GM23338 (cell line): ENCODE data around the gene GFER. TPM values are rescaled to one million over a fixed set of nuclear protein-coding genes. Genes with fewer than 3 reads are reported as not detected.

Source experiments
- ATAC-seq: fragments of 200-7000 bp; cut with Tn5 transposase; 3 replicates; pipeline ENCODE4 v1.9.1; 2020
- DNase-seq: peaks from one replicate; pipeline ENCODE4 v3.0.0-alpha.2; 2015; ENCODE audit warnings: low spot score
- H2AFZ ChIP-seq: fragments of 200-600 bp; sonication (generic); 2 replicates; pipeline ENCODE4 v1.8.0; 2016; ENCODE audit warnings: antibody characterized with exemption, mild to moderate bottlenecking, moderate library complexity
- H3F3A ChIP-seq: fragments of 200-600 bp; sonication (generic); replicated peaks from 2 replicates; pipeline ENCODE4 v1.8.0; 2017; ENCODE audit warnings: antibody characterized with exemption, mixed run types, low read depth
- H3K27ac ChIP-seq: fragments of 200-600 bp; sonication (generic); 2 replicates; pipeline ENCODE4 v1.6.1; 2016; ENCODE audit warnings: low read depth
- H3K27me3 ChIP-seq: fragments of 200-600 bp; sonication (generic); 2 replicates; pipeline ENCODE4 v1.8.0; 2016; ENCODE audit warnings: mild to moderate bottlenecking, mixed run types, moderate library complexity; ENCODE audit not compliant: insufficient read depth
- H3K36me3 ChIP-seq: fragments of 200-600 bp; sonication (generic); 2 replicates; pipeline ENCODE4 v1.8.0; 2016; ENCODE audit warnings: mild to moderate bottlenecking; ENCODE audit not compliant: insufficient read depth
- H3K4me1 ChIP-seq: fragments of 200-600 bp; sonication (generic); 2 replicates; pipeline ENCODE4 v1.8.0; 2016; ENCODE audit warnings: mild to moderate bottlenecking, moderate library complexity; ENCODE audit not compliant: insufficient read depth
- H3K4me2 ChIP-seq: fragments of 200-600 bp; sonication (generic); 2 replicates; pipeline ENCODE4 v1.7.1; 2017; ENCODE audit warnings: mixed run types
- H3K4me3 ChIP-seq: fragments of 200-600 bp; sonication (generic); 2 replicates; pipeline ENCODE4 v1.6.1; 2016; ENCODE audit warnings: mixed run types
- H3K79me2 ChIP-seq: fragments of 200-600 bp; sonication (generic); replicated peaks from 2 replicates; pipeline ENCODE4 v1.8.0; 2017; ENCODE audit warnings: mild to moderate bottlenecking; ENCODE audit not compliant: insufficient read depth
- H3K9me2 ChIP-seq: fragments of 200-600 bp; sonication (generic); 2 replicates; pipeline ENCODE4 v1.8.0; 2017; ENCODE audit not compliant: insufficient read depth
- H4K20me1 ChIP-seq: fragments of 200-600 bp; sonication (generic); replicated peaks from 2 replicates; pipeline ENCODE4 v1.8.0; 2017; ENCODE audit warnings: mild to moderate bottlenecking; ENCODE audit not compliant: insufficient read depth
- H3K27ac Mint-ChIP-seq: 2 replicates; pipeline ENCODE4 v1.8.0; 2020; ENCODE audit warnings: inconsistent platforms, mild to moderate bottlenecking, moderate library complexity, mixed read lengths
- H3K27me3 Mint-ChIP-seq: 3 replicates; pipeline ENCODE4 v1.8.0; 2022; ENCODE audit warnings: low read depth, mild to moderate bottlenecking, moderate library complexity, mixed read lengths, inconsistent platforms; ENCODE audit not compliant: insufficient read depth, poor library complexity
- H3K36me3 Mint-ChIP-seq: 3 replicates; pipeline ENCODE4 v1.8.0; 2021; ENCODE audit warnings: low read depth, mild to moderate bottlenecking, inconsistent platforms, moderate library complexity, mixed read lengths
- H3K4me1 Mint-ChIP-seq: 3 replicates; pipeline ENCODE4 v1.8.0; 2020; ENCODE audit warnings: mild to moderate bottlenecking, inconsistent platforms, mixed read lengths
- H3K4me3 Mint-ChIP-seq: 3 replicates; pipeline ENCODE4 v1.8.0; 2021; ENCODE audit warnings: moderate library complexity, mild to moderate bottlenecking, inconsistent platforms, mixed read lengths
- H3K9me3 Mint-ChIP-seq: 3 replicates; pipeline ENCODE4 v1.8.0; 2020; ENCODE audit warnings: moderate library complexity, mild to moderate bottlenecking, inconsistent platforms, mixed read lengths
- CREB1 ChIP-seq: fragments of 250-450 bp; sonication (Bioruptor Pico); IDR thresholded peaks from 2 replicates; pipeline ENCODE4 v1.5.0; 2020; ENCODE audit warnings: low read depth, mild to moderate bottlenecking, moderate library complexity
- CTCF ChIP-seq, 2 experiments: fragments of 200-600 bp in 1 of 2; sonication (generic) in 1 of 2; conservative IDR thresholded peaks; 2 replicates each; pipeline versions ENCODE4 v1.5.1 to v1.6.1; 2016 to 2017; ENCODE audit warnings: antibody characterized with exemption in 2 of 2, low read depth in 2 of 2, mild to moderate bottlenecking in 2 of 2, moderate library complexity in 1 of 2
- EZH2phosphoT487 ChIP-seq: fragments of 200-600 bp; sonication (generic); IDR thresholded peaks from one replicate; pipeline ENCODE4 v1.8.1; 2018; ENCODE audit warnings: antibody characterized with exemption; ENCODE audit not compliant: unreplicated experiment
- JUNB ChIP-seq: IDR thresholded peaks from one replicate; pipeline ENCODE4 v1.6.1; 2016; ENCODE audit warnings: antibody characterized with exemption; ENCODE audit not compliant: unreplicated experiment
- NANOG ChIP-seq: IDR thresholded peaks from 2 replicates; pipeline ENCODE4 v1.6.1; 2016; ENCODE audit warnings: antibody characterized with exemption, borderline replicate concordance
- POLR2AphosphoS5 ChIP-seq: IDR thresholded peaks from 2 replicates; pipeline ENCODE4 v1.6.1; 2016; ENCODE audit warnings: antibody characterized with exemption, low read depth
- REST ChIP-seq: IDR thresholded peaks from one replicate; pipeline ENCODE4 v1.6.1; 2018; ENCODE audit warnings: antibody characterized with exemption; ENCODE audit not compliant: unreplicated experiment
- STAT1 ChIP-seq: IDR thresholded peaks from one replicate; pipeline ENCODE4 v1.6.1; 2016; ENCODE audit warnings: antibody characterized with exemption; ENCODE audit not compliant: unreplicated experiment
- ZNF114 ChIP-seq: fragments of 250-450 bp; sonication (Bioruptor Pico); IDR thresholded peaks from 2 replicates; pipeline ENCODE4 v1.5.0; 2020; ENCODE audit warnings: mild to moderate bottlenecking, moderate library complexity
- ZNF331 ChIP-seq: fragments of 250-450 bp; sonication (Bioruptor Pico); IDR thresholded peaks from 2 replicates; pipeline ENCODE4 v1.5.0; 2020; ENCODE audit warnings: low read depth, mild to moderate bottlenecking, moderate library complexity
- ZNF462 ChIP-seq: fragments of 250-450 bp; sonication (Bioruptor Pico); IDR thresholded peaks from 2 replicates; pipeline ENCODE4 v1.5.0; 2020; ENCODE audit warnings: mild to moderate bottlenecking, moderate library complexity
- polyA plus RNA-seq: library from polyadenylated mRNA; unstranded; fragments of >200 nt; fragmentation: Nextera tagmentation; extraction: Ambion mirVana; gene quantifications from 2 replicates; pipeline ENCODE4 v1.2.1, GENCODE V29; 2016
- total RNA-seq: library from RNA; depleted of rRNA; stranded (reverse); fragments of >200 nt; shearing (Covaris generic); gene quantifications from 2 replicates; pipeline ENCODE4 v1.2.3, GENCODE V29; 2014

GFER gene
- total and polyA plus RNA-seq, 2 experiments from 2014 or later, result 40.1 to 64.5 TPM

- TF ChIP-seq ZNF462 (CRISPR knock-in tag) (no peak), JUNB (no peak), NANOG (no peak)
These were observed 8.4 kb upstream of the GFER start (continued) for GRCh38 chr16:1975432-1976215.

GRCh38 chr16:1976216-1976520 lies 7.8 kb upstream of the GFER start:
- H4K20me1 ChIP-seq, result no peaks in the 10 kb centered on the region; the same call in 1 of the 2 replicates
- no peak for DNase-seq
- H3K4me2 ChIP-seq, result no peak overlapping the region
- peaks cover 3% of the 10 kb centered on the region; the same call in 1 of the 3 replicates for H3K9me3 Mint-ChIP-seq
- H3K27ac Mint-ChIP-seq, result no peak overlapping the region
- no peak overlapping the region for H3K27ac ChIP-seq
- H3K4me3 Mint-ChIP-seq, result no peak overlapping the region
- no peaks in the 10 kb centered on the region for H3K36me3 ChIP-seq
- H3K9me2 ChIP-seq, result no peaks in the 10 kb centered on the region
- peaks cover 13% of the 10 kb centered on the region; the same call in 1 of the 2 replicates for H3F3A ChIP-seq
- peaks cover 16% of the 10 kb centered on the region for H3K36me3 Mint-ChIP-seq
- H3K4me1 Mint-ChIP-seq, result peaks cover 14% of the 10 kb centered on the region
- no peak overlapping the region for H3K4me3 ChIP-seq
- H3K27me3 Mint-ChIP-seq, result peaks cover 31% of the 10 kb centered on the region
- H2AFZ ChIP-seq, result no peak overlapping the region
- peaks cover 19% of the 10 kb centered on the region for H3K79me2 ChIP-seq
- H3K27me3 ChIP-seq, result peaks cover 15% of the 10 kb centered on the region
- peaks cover 18% of the 10 kb centered on the region for H3K4me1 ChIP-seq
- ATAC-seq, result no peak
- TF ChIP-seq REST (no peak), STAT1 (no peak), POLR2AphosphoS5 (no peak), ZNF331 (no peak), CREB1 (no peak), EZH2phosphoT487 (no peak), ZNF114 (CRISPR knock-in tag) (no peak), JUNB (no peak), NANOG (no peak), CTCF (conservative IDR thresholded peaks at IDR 0.05; ENCODE audit: low read depth in 2 of 2) (no peak)
